NCI-H345 (cell line): ENCODE data around the gene CASP9.
"Not testable (repeated sequence)": the region's sequence is repeated elsewhere in the genome, so short reads cannot be mapped to it uniquely, and the experiment has no call there.

Experiments used
- DNase-seq: peaks from one replicate; lab custom pipeline; 2025; lab: John Stamatoyannopoulos, UW

Gene CASP9

GRCh38 chr1:15500184-15501178, 23.5 kb downstream of the CASP9 start:
- no peak for DNase-seq

GRCh38 chr1:15493869-15494390, 30.1 kb downstream of the CASP9 start:
- DNase-seq, result no peak

- DNase-seq, result no peak
Measured at GRCh38 chr1:15492596-15492995, 31.4 kb downstream of the CASP9 start.

- not testable (repeated sequence) for DNase-seq
Measured at GRCh38 chr1:15491010-15491409, 33.0 kb downstream of the CASP9 start.

- DNase-seq, result peak; percentile 86
Measured at GRCh38 chr1:15489052-15489736, 34.8 kb downstream of the CASP9 start.

- no peak for DNase-seq
Measured at GRCh38 chr1:15488371-15488770, 35.6 kb downstream of the CASP9 start.

- not testable (repeated sequence) for DNase-seq
Measured at GRCh38 chr1:15486844-15487610, 37.0 kb downstream of the CASP9 start.

GRCh38 chr1:15485636-15486035, 38.4 kb downstream of the CASP9 start:
- no peak for DNase-seq

- DNase-seq, result not testable (repeated sequence)
Measured at GRCh38 chr1:15484443-15484842, 39.6 kb downstream of the CASP9 start.

GRCh38 chr1:15483971-15484370, 40.0 kb downstream of the CASP9 start:
- no peak for DNase-seq

- not testable (repeated sequence) for DNase-seq
Measured at GRCh38 chr1:15482983-15483543, 41.0 kb downstream of the CASP9 start.

GRCh38 chr1:15482455-15482854, 41.6 kb downstream of the CASP9 start:
- not testable (repeated sequence) for DNase-seq

- no peak for DNase-seq
Measured at GRCh38 chr1:15479654-15480347, 44.2 kb downstream of the CASP9 start.

- no peak for DNase-seq
Measured at GRCh38 chr1:15477646-15478212, 46.3 kb downstream of the CASP9 start.

GRCh38 chr1:15476927-15477326, 47.1 kb downstream of the CASP9 start:
- no peak for DNase-seq

- DNase-seq, result no peak
Measured at GRCh38 chr1:15475752-15476314, 48.2 kb downstream of the CASP9 start, which contains the start of gene CELA2B. TSS of gene CELA2B (plus strand) at chr1:15476104. CDS start at chr1:15476126, 22 bp downstream.

- no peak for DNase-seq
Measured at GRCh38 chr1:15472587-15472986, 51.4 kb downstream of the CASP9 start.

GRCh38 chr1:15471723-15472122, 52.3 kb downstream of the CASP9 start:
- not testable (repeated sequence) for DNase-seq

- DNase-seq, result not testable (repeated sequence)
Measured at GRCh38 chr1:15471067-15471466, 52.9 kb downstream of the CASP9 start.

- not testable (repeated sequence) for DNase-seq
Measured at GRCh38 chr1:15469821-15470448, 54.1 kb downstream of the CASP9 start.
